T-helper 22 cell (primary cell): Measurements from ENCODE around the gene MET.
"Not testable (repeated sequence)": the region's sequence is repeated elsewhere in the genome, so short reads cannot be mapped to it uniquely, and the experiment has no call there.

Source experiments
- DNase-seq: peaks from one replicate; pipeline ENCODE4 v3.0.0-alpha.2; 2020; ENCODE audit warnings: low read depth

MET gene

DNA sequence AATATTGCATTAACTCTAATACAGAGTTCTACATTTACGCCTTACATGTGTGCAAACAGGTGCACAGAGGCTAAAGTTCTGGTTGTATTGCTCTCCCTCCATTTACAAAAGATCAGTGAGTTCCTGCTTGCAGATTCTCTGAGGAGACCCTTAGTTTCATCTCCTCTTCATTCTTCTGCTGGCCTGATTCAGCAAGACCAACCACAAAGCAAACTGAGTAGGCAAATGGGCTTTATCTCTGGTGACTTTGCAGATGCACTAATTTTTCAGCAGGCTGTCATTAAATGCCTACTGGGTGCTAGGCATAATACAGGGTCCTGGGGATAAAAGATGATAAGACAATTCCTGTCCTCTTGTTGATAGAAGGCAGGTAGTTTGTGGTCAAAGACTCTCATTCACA lies 56.4 kb downstream of the MET start:
- DNase-seq = no peak

DNA sequence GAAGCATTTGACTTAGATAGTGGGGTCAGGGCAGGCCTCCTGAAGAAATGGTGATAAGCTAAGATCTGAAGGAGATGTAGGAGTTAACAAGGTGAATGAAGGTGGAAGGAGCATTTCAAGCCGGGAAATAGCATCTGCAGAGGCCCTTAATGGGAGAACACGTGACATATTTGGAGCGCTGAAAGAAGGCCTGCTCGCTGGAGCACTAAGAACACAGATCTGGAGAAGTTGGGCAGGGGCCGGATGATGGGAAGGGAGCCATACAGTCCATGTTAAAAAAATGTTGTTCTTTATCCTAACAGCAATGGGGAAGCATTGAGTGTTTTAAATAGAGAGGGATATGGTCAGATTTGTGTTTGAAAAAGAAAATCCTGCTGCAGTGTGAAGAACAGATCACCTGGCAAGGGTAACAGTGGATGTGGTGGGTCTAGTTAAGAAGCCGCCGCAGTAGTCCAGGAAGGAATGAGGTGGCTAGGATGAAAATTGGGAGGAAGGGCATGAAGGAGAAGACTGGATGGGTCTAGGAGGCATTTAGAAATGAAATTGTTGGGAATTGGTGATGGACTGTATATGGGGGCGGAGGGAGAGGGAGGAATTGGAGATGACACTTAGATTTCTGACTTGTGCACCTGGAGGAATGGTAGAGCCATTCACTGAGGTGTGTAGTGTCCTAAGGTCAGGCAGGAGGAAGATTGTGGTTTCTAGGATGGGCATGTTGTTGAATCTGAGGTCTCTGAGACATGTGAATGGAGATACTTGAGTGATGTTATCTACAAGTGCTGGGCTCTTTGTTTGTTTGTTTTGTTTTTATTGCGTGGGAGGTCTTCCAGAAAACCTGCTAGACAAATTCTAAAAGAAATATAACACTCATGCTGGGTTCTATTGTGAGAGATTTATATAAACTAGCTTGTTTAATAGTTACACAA lies 58.4 kb downstream of the MET start:
- no peak for DNase-seq

DNA sequence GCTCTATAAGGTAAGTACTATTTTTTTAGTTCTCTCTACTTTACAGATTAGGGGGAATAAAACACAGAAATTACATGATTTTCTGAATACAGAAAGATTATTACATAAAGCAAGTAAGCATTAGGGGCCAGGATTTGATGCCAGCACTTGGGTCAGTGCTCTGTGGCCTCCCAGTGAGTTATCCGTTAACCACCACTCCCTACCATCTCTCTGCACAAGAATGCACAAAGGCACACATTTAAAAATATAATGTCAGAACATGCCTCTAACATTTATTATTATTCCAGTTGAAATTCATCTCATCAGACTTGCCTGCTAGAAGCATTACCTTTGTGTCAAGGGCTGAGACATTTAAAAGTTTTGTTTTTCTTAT lies 59.0 kb downstream of the MET start:
- no peak for DNase-seq

DNA sequence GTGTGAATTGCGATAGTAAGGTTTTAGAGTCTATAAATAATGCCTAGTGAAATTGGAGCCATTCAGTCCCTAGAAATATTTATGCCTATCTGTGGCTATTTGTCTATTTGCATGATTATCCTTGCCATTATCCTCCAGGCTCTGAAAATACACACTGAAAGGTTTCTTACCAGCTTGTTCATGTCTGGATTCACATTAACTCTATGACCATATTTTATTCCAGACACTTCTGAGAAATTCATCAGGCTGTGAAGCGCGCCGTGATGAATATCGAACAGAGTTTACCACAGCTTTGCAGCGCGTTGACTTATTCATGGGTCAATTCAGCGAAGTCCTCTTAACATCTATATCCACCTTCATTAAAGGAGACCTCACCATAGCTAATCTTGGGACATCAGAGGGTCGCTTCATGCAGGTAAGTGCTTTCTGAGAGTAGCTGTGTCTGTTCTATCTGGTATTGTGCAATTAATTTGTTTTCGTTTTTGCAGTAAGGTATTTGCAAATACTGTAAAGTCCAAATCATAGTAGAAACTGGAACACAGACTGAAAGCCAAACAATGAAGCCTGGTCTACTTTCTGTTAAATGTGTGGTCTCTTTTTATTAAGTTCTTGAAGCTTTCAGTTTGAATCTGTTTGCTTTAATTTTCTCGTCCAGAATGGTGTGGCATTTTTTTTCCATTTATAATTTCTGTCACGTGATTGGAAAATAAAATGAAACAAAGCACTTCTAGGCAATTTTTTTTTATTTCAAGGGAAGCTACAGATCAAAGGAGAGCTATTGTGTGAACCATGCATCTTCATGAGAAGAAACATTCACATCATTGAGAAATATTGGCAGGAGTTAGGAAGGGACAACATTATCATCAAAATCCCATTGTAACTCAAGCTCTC lies 59.7 kb downstream of the MET start:
- DNase-seq = no peak

DNA sequence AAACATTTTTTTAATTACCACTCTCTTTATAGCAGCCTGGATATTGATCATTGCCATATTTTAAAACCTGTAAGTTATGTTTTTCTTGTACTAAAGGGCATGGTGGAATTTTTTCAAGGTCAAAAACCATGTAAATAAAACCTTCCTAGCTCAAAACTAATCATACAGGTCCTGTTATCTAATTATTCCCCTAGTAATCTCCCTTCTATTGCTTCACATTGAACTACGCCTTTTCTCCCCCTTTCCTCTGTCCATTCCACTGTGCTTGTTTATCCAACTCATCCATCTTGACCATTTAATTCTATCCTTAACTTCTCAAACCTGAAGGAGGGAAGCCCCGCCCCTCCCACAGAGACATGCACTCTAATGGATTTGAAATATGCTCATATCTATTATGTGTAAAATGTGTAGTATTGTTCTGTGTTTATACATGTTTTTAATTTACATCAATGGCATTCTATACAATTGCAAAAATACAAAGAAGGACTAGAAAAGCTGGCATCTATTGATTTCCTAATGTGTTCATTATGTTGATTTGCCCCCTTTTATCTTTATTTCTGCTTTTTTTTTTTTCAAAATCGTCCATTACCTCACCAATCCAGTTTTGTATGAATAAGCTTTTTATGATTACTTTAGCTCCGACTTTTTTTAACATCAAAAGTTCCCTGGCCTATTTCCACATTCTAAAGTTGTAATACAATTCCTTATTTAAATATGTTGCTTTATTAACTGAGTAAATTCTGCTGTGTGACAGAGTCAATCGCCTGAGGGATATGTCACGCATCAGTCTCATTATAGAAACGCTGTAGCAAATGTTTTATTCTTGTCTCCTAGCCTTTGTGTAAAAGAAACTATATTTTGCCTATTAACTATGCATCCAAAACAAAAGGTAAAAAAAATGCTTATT lies 61.0 kb downstream of the MET start:
- DNase-seq = no peak

DNA sequence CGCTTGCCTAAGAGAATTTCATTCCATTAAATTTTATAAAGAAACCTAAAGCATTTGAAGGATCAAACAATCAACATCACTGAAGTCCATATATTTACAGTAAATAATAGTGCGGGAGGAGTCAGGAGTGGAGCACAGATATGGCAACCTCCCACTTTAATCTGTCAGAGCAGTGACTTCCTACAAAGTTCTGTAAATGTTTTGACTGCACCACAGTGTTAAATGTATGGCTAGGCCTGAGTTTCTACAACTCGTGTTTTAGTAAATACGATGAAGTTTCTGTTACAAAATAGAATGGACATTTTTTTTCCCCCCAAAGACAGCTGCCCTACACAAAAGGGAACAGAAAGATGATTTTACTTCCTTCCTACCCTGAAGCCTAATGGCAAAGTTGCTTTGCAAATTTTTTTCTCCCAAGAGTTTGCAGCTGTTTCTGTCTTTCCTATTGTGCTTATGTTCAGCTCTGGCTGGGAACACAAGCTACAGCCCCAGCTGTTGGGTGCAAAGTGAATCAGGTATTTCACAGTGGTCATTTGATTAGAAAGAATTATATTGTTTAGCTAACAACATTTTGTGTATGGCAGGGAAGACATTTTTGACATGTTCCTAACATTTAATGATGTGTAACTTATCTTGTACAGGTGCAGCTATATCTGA lies 62.1 kb downstream of the MET start:
- DNase-seq = no peak

DNA sequence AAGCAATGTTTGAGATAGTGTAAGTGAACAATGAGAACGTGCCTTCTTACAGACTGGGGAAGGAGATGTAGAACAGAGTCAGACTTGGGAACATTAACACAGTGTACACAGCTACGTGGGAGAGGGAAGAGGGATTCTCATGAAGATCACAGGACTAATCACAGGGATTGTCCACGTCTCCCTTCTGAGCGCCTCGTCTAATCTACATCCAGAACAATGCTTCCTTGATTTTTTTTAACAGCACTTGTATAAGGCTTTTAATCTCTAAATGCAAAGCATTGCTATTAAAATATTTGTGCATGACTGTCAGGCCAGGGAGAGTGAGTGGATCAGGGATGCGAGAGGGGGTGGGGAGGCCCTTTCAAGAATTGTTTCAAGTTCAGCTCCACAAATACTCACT lies 62.7 kb downstream of the MET start:
- DNase-seq = no peak

DNA sequence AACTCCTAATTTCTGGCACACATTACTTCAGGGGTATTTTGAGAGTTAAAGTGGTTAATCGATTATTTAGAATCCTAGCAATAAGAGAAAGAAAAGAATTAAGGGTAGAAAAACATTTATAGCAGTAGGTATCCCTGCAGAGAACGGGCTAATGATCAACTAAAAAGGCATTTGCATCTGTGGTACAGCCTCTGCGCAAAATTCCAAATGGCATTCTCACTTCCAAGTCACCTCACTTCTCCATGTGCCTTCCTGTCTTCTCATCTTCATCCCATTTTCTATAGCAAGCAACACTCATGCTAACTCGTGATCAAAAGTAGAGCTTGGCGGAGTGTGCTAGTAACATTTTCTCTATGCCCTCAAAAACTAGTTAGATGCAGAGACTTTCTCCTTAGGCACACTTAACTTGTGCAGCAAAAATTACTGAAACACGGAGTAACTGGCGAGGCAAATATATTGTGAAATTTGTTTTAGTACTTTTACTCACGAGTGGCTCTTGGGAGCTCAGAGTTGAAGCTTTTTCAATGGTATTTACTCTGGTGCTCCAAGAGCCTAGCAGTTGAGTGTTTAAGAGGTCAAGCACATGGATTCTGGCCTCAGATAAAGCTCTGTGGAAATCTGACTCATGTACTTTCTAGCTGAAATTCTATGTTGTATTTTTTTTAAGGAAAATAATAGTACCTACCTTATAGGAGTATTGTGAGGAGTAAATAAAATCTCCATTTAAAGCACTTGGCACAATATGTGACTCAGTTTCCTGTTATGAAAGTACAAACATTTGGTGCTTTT lies 65.1 kb downstream of the MET start:
- no peak for DNase-seq

DNA sequence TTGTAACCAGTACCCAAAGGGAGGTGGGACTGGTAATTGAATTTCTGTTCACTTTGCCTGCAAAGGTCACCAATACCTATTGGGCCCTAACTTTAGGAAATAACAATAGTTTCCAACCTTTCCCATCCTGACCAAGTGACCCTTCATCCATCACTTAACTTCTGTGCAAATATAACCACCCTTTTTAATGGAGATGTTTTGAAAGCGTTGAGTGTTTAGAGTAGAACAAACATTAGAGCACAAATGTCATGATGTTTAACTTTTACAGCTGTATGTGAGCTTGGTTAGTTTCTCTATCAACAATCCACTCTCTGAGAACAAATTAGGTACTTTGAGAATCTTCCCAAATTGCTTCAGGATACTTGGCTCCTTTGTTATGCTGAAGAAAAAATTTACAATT lies 66.4 kb downstream of the MET start:
- DNase-seq = no peak

DNA sequence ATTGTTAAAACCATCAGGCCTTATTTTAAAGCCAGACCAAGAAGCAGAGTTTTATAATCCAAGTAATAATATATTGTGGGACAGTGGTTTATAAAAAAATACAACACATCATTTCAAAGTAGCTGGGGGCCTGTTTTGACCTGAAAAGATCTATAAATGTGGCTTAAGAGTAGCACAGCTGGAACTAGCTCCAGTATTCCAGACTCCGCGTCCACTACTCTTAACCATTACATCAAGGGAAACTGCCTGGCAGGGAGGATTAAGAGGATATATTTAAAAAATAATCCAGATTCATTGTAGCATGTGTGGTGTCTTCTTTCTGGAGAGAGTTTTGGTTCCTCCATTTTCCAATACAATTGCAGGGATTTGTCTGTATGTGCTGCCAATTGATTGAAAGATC lies 67.3 kb downstream of the MET start:
- no peak for DNase-seq

DNA sequence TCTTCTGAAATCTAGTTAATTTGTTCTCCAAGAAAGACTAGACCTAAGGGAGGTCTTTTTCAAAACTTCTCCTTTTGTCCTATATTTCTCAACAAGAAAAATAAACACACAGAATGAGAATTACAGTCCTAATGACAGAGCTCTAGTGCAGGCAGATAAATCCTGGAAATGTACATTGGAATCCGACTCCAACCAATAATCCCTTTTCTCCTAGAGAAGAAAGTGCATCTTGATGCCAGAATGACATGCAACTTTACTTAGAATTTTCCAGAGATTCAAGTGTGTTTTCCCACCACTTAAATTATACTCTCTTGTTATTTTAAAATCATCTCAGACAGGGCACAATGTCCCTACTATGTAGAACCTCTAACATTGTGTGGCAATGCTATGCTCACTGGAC lies 68.2 kb downstream of the MET start:
- no peak for DNase-seq

DNA sequence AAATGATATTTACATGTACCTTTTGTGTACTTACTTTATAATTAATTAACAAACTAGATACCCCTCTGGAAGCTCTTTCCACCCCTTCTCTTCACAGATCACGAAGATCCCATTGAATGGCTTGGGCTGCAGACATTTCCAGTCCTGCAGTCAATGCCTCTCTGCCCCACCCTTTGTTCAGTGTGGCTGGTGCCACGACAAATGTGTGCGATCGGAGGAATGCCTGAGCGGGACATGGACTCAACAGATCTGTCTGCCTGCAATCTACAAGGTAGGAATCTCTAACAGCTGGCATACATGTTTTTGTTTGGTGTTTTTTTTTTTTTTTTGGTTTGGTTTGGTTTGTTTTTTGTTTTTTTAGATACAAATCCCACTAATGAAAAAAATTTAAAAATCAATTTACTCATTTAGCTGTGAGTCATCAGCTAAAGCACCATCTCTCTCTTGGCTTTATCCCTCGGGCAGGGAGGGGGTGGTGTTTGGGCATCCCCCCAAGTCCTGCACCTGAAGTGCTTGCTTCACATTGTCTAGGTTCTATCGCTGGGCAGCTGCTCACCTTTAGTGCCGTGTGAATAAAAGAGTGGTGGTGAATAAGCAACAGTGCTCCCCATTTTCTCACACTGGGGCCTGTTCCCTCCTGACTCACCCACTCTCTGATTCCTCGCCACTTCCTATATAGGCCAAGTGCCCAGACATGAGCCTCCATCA lies 68.9 kb downstream of the MET start:
- DNase-seq = no peak

DNA sequence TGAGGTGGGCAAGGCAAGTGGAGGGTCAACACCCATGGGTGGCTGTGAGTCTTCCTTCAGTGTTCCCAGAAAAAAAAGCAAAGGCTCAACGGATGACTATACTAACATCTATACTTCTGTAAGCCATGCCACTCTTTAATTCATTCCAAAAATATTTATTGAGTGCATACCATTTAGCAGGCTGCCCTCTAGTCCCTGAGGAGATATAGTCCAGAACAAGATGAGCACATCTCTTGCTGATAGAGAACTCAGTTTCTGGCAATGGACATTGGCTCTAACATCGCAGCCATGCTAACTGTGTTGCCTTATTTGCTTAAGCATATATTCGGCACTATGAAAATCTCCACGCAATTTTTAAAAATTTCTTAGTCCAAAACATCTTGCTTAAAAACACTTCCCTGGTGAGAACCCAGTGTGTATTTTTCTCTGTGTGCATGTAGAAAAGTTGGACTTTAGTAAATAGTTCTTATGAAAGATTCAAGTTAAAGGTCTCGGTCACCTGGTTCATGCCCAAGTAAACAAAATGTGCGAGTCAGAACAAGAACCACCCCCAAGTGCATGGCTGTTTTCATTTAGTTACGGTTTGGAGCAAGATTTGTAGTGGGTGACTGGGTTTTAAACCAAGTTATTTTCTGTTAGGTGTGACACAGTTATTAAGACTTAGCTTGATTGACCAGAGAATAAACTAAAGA lies 69.8 kb downstream of the MET start:
- no peak for DNase-seq

DNA sequence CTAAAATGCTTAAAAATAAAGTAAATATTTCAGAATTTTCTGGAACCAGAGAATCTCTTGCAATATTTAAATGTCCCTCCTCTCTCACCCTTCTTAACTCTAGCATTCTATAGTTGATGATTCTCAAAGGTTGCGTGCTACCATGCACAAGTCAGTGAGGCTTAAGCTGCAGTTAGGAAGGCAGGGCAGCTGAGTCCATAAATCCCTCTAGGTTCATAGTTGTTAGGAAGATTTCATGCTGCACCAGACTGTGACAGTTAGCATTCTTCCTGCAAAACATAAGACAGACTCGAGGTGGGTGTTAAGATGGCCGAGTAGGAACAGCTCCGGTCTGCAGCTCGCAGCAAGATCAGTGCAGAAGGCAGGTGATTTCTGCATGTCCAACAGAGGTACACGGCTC lies 70.6 kb downstream of the MET start:
- no peak for DNase-seq

DNA sequence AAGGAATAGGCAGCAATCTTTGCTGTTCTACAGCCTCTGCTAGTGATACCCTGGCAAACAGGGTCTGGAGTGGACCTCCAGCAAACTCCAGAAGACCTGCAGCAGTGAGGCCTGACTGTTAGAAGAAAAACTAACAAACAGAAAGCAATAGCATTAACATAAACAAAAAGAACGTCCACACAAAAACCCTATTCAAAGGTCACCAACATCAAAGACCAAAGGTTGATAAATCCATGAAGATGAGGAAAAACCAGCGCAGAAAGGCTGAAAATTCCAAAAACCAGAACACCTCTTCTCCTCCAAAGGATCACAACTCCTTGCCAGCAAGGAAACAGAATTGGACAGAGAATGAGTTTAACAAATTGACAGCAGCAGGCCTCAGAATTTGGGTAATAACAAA lies 71.8 kb downstream of the MET start:
- not testable (repeated sequence) for DNase-seq

DNA sequence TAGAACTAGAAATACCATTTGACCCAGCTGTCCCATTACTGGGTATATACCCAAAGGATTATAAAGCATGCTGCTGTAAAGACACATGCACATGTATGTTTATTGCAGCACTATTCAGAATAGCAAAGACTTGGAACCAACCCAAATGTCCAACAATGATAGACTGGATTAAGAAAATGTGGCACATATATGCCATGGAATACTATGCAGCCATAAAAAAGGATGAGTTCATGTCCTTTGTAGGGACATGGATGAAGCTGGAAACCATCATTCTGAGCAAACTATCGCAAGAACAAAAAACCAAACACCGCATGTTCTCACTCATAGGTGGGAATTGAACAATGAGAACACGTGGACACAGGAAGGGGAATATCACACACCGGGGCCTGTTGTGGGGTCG lies 74.4 kb downstream of the MET start:
- not testable (repeated sequence) for DNase-seq

DNA sequence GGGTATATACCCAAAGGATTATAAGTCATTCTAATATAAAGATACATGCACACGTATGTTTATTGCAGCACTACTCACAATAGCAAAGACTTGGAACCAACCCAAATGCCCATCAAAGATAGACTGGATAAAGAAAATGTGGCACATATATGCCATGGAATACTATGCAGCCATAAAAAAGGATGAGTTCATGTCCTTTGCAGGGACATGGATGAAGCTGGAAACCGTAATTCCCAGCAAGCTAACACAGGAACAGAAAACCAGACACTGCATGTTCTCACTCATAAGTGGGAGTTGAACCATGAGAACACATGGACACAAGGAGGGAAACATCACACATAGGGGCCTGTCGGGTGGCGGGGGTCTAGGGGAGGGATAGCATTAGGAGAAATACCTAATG lies 79.1 kb downstream of the MET start:
- DNase-seq = not testable (repeated sequence)

DNA sequence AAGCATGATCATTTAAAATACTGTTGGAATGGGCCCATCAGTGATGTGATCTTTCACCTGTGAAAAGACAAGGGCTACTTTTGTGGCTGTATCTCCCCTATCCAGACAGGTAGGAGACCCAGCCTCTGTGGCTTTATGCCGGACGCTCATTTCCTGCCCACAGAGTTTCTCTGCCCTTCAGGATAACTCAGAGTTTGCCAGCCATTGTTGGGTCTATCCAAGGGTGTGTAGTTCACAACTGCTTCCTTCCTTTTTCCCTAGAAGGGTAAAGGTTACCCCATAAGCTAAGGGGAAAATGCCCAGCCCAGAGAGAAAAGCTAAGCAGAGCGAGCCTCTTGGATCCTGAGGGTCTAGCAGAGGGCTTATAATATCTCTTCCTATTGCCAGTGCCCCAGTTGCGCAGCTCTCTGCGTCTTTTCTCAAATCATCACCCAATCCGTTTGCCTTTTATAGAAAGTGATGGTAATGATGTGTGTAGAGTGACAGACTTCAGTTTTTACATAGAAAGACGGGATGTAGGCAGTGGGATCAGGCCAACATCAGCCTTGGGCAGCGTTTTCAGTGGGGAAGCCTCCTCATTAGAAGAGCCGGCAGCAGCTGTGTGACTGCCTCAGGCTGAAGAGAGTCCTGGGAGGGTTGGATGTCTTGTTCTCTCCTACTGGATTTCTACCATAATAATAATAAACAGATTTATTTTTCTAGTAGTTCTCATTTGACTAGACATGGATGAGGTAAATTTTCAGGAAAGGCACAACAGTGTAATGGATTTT lies 80.5 kb downstream of the MET start:
- no peak for DNase-seq

DNA sequence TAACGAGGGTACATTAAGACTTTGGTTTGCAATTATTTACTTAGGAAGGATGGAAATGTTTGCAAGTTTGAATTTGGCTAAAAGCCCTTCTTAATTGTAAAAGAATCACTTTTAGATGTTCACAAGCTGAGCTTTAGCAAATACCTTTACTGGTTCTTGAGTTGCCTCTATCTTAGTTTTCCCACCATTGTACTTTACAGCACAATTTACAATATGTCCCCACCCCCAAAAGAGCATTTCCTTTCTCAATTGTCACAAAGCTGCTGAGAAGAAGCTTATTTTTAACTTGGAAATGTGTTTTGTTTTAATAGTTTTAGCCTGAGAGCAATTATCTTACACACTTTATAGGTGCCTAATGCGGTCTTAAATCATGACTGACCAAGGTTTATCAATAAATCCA lies 81.1 kb downstream of the MET start:
- no peak for DNase-seq
